Neutrophil (primary cell): ENCODE measurements around the gene PCNT.

Source experiments
- H3K27ac ChIP-seq: fragments of 200-600 bp; sonication (generic); 2 replicates; pipeline ENCODE4 v1.5.1; 2016; ENCODE audit warnings: mild to moderate bottlenecking, moderate library complexity
- H3K27me3 ChIP-seq: fragments of 200-600 bp; sonication (generic); 2 replicates; pipeline ENCODE4 v1.6.0; 2016; ENCODE audit warnings: mild to moderate bottlenecking
- H3K36me3 ChIP-seq: fragments of 200-600 bp; sonication (generic); 2 replicates; pipeline ENCODE4 v1.5.1; 2017
- H3K4me1 ChIP-seq, 2 experiments: fragments of 200-600 bp in 1 of 2; sonication (generic) in 1 of 2; 1 replicate in 1 of 2; 2 replicates in 1 of 2; pipeline versions ENCODE4 v1.5.1 to v1.6.1; 2013 to 2016; ENCODE audit warnings: low read depth in 1 of 2, low read length in 1 of 2, mild to moderate bottlenecking in 1 of 2, moderate library complexity in 1 of 2; ENCODE audit not compliant: control insufficient read depth in 1 of 2, insufficient read depth in 1 of 2
- H3K4me3 ChIP-seq, 2 experiments: fragments of 200-600 bp in 1 of 2; sonication (generic) in 1 of 2; 1 replicate in 1 of 2; 2 replicates in 1 of 2; pipeline ENCODE4 v1.5.1; 2013 to 2016; ENCODE audit warnings: low read depth in 1 of 2, low read length in 1 of 2, mild to moderate bottlenecking in 1 of 2, moderate library complexity in 1 of 2
- H3K9me3 ChIP-seq: fragments of 200-600 bp; sonication (generic); 2 replicates; pipeline ENCODE4 v1.5.1; 2016
- TF ChIP-seq, protein P1 (sequence below): fragments of 200-600 bp; sonication (generic); IDR thresholded peaks from 2 replicates; pipeline ENCODE4 v1.5.1; 2016; ENCODE audit warnings: antibody characterized with exemption

The PCNT gene

GRCh38 chr21:46452710-46453109, 128.8 kb downstream of the PCNT start:
- H3K4me1 ChIP-seq, result peaks cover 16 to 19% of the 10 kb centered on the region in 2 experiments
- H3K27ac ChIP-seq, result no peak overlapping the region
- peaks cover 7% of the 10 kb centered on the region for H3K9me3 ChIP-seq
- no peak overlapping the region for H3K4me3 ChIP-seq
- H3K27me3 ChIP-seq, result no peaks in the 10 kb centered on the region
- H3K36me3 ChIP-seq, result no peaks in the 10 kb centered on the region
- TF ChIP-seq, protein P1, sequence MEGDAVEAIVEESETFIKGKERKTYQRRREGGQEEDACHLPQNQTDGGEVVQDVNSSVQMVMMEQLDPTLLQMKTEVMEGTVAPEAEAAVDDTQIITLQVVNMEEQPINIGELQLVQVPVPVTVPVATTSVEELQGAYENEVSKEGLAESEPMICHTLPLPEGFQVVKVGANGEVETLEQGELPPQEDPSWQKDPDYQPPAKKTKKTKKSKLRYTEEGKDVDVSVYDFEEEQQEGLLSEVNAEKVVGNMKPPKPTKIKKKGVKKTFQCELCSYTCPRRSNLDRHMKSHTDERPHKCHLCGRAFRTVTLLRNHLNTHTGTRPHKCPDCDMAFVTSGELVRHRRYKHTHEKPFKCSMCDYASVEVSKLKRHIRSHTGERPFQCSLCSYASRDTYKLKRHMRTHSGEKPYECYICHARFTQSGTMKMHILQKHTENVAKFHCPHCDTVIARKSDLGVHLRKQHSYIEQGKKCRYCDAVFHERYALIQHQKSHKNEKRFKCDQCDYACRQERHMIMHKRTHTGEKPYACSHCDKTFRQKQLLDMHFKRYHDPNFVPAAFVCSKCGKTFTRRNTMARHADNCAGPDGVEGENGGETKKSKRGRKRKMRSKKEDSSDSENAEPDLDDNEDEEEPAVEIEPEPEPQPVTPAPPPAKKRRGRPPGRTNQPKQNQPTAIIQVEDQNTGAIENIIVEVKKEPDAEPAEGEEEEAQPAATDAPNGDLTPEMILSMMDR, result no peak

DNA sequence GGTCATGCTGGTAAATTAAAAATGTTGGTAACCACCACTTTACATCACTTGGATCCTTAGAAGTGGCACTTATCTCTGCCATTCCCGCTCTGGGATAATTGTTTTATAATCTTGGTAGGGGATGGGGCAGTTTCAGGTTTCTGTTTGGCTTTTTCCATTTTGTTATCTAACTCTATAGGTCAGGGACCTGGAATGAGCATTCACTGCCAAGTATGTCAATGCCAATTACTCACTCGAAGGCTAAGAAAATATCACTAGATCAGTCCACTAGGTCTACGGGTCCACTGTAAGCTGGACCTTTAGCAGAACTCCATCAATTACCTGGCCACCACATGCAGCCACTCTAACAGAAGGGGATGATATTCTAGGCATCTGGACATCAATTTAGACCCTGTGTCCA, 130.2 kb downstream of the PCNT start:
- H3K36me3 ChIP-seq, result no peaks in the 10 kb centered on the region
- peaks cover 22 to 25% of the 10 kb centered on the region in 2 experiments for H3K4me1 ChIP-seq
- TF ChIP-seq, protein P1, result no peak

DNA sequence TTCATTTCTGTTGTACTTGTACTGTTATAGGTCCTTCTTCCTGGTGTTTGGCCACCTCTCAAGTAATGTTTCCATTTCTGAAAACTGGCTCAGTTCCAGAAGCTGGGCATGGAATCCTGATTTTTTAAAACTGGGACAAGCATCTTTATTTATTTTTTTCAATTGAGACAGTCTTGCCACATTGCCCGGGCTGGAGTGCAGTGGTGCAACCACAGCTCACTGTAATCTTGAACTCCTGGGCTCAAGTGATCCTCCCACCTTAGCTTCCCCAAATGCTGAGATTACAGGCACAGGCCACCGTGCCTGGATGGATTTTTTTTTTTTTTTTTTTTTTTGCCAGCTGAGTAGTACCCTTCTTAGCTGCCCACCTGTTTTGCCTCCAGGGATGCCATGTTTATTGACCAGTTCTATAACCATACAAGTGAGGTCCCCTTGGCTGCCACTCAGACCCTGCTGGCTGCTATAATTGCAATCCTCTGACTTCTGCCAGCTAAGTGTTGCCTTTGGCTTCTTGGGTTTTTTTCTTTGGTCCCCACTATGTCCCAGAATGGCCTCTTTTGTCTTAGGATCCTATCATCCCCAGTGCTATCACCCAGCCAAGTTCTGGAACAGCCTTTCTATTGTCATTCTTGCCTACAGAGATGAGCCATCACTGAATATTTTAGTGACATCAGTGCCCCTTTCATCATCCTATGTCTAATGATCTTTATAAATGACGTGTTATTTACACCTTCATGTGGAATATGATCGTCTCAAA, 130.9 kb downstream of the PCNT start:
- H3K4me3 ChIP-seq, result no peak overlapping the region
- no peaks in the 10 kb centered on the region for H3K36me3 ChIP-seq
- H3K4me1 ChIP-seq, result peaks cover 26 to 30% of the 10 kb centered on the region in 2 experiments
- TF ChIP-seq, protein P1, result no peak
- H3K27me3 ChIP-seq, result no peaks in the 10 kb centered on the region
- H3K27ac ChIP-seq, result no peak overlapping the region
- peaks cover 1% of the 10 kb centered on the region for H3K9me3 ChIP-seq

More for the DNA sequence above, 130.2 kb downstream of the PCNT start:
- Histone ChIP-seq H3K27ac (no peak overlapping the region), H3K4me3 (no peak overlapping the region), H3K9me3 (peaks cover 7% of the 10 kb centered on the region), H3K27me3 (no peaks in the 10 kb centered on the region)

GRCh38 chr21:46455575-46456385, 131.8 kb downstream of the PCNT start:
- Histone ChIP-seq H3K27me3 (no peaks in the 10 kb centered on the region), H3K9me3 (no peaks in the 10 kb centered on the region), H3K27ac (no peak overlapping the region), H3K36me3 (no peaks in the 10 kb centered on the region), H3K4me1 (peaks cover 35 to 40% of the 10 kb centered on the region in 2 experiments), H3K4me3 (no peak overlapping the region)
- TF ChIP-seq, protein P1, result no peak

- Histone ChIP-seq H3K27me3 (no peaks in the 10 kb centered on the region), H3K4me3 (no peak overlapping the region), H3K36me3 (no peaks in the 10 kb centered on the region), H3K27ac (no peak overlapping the region), H3K4me1 (peaks cover 38 to 42% of the 10 kb centered on the region in 2 experiments), H3K9me3 (no peaks in the 10 kb centered on the region)
- TF ChIP-seq, protein P1, result no peak
Observed at GRCh38 chr21:46456750-46457149, 132.8 kb downstream of the PCNT start.
